Measurements from ENCODE around the gene TSPO. TPM values are rescaled to one million over a fixed set of nuclear protein-coding genes. Genes with fewer than 3 reads are reported as not detected.

TSPO gene
- polyA plus RNA-seq, 1 of the 3 experiments (the other 2 are of a cell fraction): 156 TPM

DNA sequence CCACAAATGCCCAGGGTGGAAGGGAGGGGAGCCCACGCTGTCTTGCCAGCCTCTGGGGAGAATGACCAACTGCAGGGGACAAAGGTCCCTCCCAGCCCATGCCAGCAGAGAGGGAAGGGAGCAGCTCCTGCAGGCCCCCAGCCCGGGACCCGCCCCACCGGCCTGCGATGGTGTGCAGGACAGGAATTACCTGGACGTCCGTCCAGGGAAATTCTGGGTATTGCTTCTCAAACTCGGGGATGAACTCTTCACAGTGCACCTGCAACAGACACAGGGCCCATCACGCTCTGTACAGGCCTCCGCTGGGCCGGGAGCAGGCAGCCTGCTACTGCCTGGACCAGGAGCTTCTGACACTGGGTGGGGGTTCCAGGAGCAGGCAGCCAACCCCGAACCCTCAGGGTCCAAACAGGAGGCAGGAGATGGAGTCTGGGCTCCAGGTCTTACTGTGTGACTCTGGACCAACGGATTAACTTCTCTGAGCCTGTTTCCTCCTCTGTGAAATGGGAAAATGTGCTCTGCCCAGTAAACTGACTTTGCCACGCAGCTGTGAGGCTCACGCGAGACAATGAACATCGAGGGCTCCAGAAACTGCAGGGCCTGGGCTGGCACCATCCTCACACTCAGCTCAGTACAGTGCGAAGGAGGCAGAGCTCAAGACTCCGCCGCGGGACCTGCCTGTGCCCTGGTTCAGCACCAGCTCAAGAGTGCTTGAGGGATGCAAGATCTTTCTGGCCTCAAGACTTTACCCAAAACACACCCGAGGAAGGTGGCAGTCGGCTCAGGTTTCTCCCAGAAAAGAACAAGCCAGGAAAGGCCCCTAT lies 18.2 kb downstream of the TSPO start (continued):
- no peak for TF ChIP-seq REST (IDR thresholded peaks at IDR 0.05; ENCODE audit: low read depth, low read length)

DNA sequence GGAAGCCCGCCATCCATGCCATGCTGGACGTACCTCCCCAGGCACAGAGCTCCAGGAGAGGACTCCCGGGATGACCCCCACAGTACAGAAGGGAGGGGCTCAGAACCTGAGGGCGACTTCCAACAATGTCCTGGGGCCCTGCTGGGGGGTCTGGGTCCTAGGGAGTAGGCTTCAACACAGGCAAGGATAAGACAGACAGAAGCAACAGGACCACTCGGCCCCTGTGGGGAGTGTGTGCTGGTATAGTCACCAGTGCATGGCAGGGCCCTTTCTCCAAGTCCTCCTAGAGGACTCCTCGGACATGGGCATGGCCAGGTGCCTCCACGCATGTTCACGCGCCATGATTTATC lies 18.7 kb downstream of the TSPO start:
- Histone ChIP-seq H3K36me3 (replicated peaks in 1 of 2; ENCODE audit: control insufficient read depth in 1 of 2, insufficient read depth in 2 of 2, low read length in 1 of 2) (peaks cover 0 to 3% of the 10 kb centered on the region in 2 experiments), H3K4me2 (no peak overlapping the region), H3K27ac (ENCODE audit: low read depth in 2 of 2, low read length in 1 of 2) (no peak overlapping the region), H3K79me2 (ENCODE audit: insufficient read depth) (no peaks in the 10 kb centered on the region), H3K9ac (no peak overlapping the region), H3F3A (replicated peaks; ENCODE audit: insufficient read depth) (no peaks in the 10 kb centered on the region), H3K4me3 (ENCODE audit: low read depth in 2 of 2, low read length in 1 of 2) (no peak overlapping the region), H3K9me2 (no peaks in the 10 kb centered on the region), H2AFZ (ENCODE audit: low read depth) (no peak overlapping the region), H4K20me1 (ENCODE audit: insufficient read depth) (no peaks in the 10 kb centered on the region), H3K9me3 (no peaks in the 10 kb centered on the region), H3K27me3 (ENCODE audit: insufficient read depth) (no peaks in the 10 kb centered on the region), H3K4me1 (ENCODE audit: control insufficient read depth in 1 of 2, insufficient read depth in 2 of 2, low read depth in 1 of 2, low read length in 1 of 2) (no peaks in the 10 kb centered on the region; a peak in 1 of 4 replicates)
- POLR2A ChIA-PET: no interaction called here
- no peak for DNase-seq
- CTCF ChIA-PET: no interaction called here
- no CpG with 5 or more reads among the region's 9 CpGs for WGBS (ENCODE audit: low lambda C conversion rate)
- TF ChIP-seq POLR2AphosphoS5 (IDR thresholded peaks at IDR 0.05; ENCODE audit: low read depth, low read length): no peak
- TF ChIP-seq, protein P1, sequence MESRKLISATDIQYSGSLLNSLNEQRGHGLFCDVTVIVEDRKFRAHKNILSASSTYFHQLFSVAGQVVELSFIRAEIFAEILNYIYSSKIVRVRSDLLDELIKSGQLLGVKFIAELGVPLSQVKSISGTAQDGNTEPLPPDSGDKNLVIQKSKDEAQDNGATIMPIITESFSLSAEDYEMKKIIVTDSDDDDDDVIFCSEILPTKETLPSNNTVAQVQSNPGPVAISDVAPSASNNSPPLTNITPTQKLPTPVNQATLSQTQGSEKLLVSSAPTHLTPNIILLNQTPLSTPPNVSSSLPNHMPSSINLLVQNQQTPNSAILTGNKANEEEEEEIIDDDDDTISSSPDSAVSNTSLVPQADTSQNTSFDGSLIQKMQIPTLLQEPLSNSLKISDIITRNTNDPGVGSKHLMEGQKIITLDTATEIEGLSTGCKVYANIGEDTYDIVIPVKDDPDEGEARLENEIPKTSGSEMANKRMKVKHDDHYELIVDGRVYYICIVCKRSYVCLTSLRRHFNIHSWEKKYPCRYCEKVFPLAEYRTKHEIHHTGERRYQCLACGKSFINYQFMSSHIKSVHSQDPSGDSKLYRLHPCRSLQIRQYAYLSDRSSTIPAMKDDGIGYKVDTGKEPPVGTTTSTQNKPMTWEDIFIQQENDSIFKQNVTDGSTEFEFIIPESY (IDR thresholded peaks at IDR 0.05; ENCODE audit: borderline replicate concordance, low read depth): no peak
- TF ChIP-seq TAF1 (IDR thresholded peaks at IDR 0.05; ENCODE audit: borderline replicate concordance, low read depth, low read length): no peak

DNA sequence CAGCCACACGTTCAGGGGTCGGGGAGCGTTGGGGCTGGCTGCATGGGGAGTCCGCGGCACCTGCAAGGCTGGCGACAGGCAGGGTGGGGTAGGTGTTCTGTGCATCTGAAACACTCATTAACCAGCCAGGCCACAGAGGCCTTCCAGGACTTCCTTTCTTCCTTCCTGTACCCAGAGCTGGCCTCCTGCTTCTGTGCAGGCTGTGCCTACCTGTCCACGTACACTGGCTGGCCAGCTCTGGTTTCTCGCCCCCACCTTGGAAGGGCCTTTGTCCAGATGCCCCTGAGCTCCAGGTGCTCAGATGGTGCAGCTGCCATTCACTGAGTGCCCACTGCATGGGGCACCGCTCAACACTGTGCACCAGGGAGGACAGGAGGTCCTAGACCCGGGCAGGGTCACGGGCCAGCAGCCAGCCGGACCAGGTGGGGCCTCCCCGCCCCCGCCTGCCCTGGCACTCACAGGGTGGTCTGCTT lies 19.7 kb downstream of the TSPO start:
- Histone ChIP-seq H3K27ac (ENCODE audit: low read depth in 2 of 2, low read length in 1 of 2) (no peak overlapping the region), H3K9ac (no peak overlapping the region), H3K27me3 (ENCODE audit: insufficient read depth) (no peaks in the 10 kb centered on the region), H3K4me1 (ENCODE audit: control insufficient read depth in 1 of 2, insufficient read depth in 2 of 2, low read depth in 1 of 2, low read length in 1 of 2) (no peaks in the 10 kb centered on the region; a peak in 1 of 4 replicates), H3K9me2 (no peaks in the 10 kb centered on the region), H3K79me2 (ENCODE audit: insufficient read depth) (no peaks in the 10 kb centered on the region), H2AFZ (ENCODE audit: low read depth) (no peak overlapping the region), H3K4me2 (no peak overlapping the region), H3F3A (replicated peaks; ENCODE audit: insufficient read depth) (no peaks in the 10 kb centered on the region), H3K9me3 (no peaks in the 10 kb centered on the region), H3K4me3 (ENCODE audit: low read depth in 2 of 2, low read length in 1 of 2) (no peak overlapping the region), H4K20me1 (ENCODE audit: insufficient read depth) (no peaks in the 10 kb centered on the region), H3K36me3 (replicated peaks in 1 of 2; ENCODE audit: control insufficient read depth in 1 of 2, insufficient read depth in 2 of 2, low read length in 1 of 2) (peaks cover 0 to 3% of the 10 kb centered on the region in 2 experiments)
- no peak for DNase-seq
- CTCF ChIA-PET: no interaction called here
- WGBS (ENCODE audit: low lambda C conversion rate): 90% methylated on average over 2 of the region's 14 CpGs
- POLR2A ChIA-PET: no interaction called here
- TF ChIP-seq POLR2AphosphoS5 (IDR thresholded peaks at IDR 0.05; ENCODE audit: low read depth, low read length) (no peak), FOXM1 (IDR thresholded peaks at IDR 0.05; ENCODE audit: low read depth) (no peak), GATA2 (CRISPR knock-in tag; IDR thresholded peaks at IDR 0.05) (no peak), EZH2phosphoT487 (IDR thresholded peaks at IDR 0.05; ENCODE audit: borderline replicate concordance, low read depth) (no peak), TEAD4 (IDR thresholded peaks at IDR 0.05; ENCODE audit: borderline replicate concordance, insufficient read depth) (no peak), FOXJ3 (CRISPR knock-in tag; IDR thresholded peaks at IDR 0.05) (no peak), JUND (IDR thresholded peaks at IDR 0.05) (no peak), SIN3A (IDR thresholded peaks at IDR 0.05; ENCODE audit: borderline replicate concordance, low read depth, low read length) (no peak), MEF2A (IDR thresholded peaks at IDR 0.05; ENCODE audit: borderline replicate concordance, low read depth) (no peak), CHD2 (IDR thresholded peaks at IDR 0.05; ENCODE audit: low read length, partially characterized antibody) (no peak), IRF3 (IDR thresholded peaks at IDR 0.05; ENCODE audit: low read depth, low read length) (no peak)
- TF ChIP-seq, protein P2, sequence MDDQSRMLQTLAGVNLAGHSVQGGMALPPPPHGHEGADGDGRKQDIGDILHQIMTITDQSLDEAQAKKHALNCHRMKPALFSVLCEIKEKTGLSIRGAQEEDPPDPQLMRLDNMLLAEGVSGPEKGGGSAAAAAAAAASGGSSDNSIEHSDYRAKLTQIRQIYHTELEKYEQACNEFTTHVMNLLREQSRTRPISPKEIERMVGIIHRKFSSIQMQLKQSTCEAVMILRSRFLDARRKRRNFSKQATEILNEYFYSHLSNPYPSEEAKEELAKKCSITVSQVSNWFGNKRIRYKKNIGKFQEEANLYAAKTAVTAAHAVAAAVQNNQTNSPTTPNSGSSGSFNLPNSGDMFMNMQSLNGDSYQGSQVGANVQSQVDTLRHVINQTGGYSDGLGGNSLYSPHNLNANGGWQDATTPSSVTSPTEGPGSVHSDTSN (IDR thresholded peaks at IDR 0.05): no peak

All from SK-N-SH (cell line).